Activated CD4-positive, alpha-beta T cell treated with anti-CD3 and anti-CD28 coated beads for 48 hours (primary cell): ENCODE data around the gene PLCG1.

Experiments used
- DNase-seq: peaks from one replicate; pipeline ENCODE4 v3.0.0-alpha.2; 2020

The PLCG1 gene

DNA sequence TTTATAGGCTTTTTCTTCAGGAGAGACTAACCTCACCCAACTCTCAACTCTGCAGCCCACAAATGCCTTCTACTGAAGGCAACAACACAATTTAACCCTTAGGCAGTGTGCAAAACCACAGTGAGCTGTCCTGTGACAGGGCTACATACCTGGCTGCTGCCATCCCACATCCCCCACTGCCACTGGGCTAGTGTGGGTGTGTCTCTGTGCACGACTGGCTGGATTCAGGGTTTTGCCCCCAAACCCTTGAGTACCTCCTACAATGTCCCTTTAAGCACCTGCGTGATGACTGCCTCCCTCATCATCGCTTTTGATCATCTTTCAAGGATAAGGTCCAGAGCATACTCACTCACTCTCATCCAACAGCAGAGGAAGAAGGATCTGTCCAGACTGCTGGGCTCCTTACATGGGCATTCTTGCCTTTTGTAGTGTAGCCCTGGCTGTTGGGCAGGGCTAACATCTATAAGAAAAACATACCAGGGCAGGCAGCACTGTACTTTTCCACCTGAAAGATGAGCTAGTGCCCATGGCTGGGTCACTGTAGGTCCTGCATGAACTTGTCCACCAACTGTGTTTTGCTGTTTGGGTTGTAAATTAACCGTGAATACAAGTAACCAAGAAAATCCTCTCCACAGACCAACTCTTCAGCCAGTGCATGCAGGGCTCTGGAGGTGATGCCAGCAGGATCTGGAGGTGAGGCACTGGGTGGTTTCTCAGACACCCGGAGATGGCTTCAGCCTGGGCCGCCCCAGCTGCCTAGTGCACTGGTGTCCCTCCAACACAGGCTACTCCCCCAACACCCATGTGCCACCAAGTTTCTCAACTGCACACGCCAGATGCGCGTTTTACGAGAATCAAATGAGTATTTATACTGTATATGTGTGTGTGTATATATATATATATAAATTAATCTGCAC, 45.2 kb downstream of the PLCG1 start:
- no peak for DNase-seq

DNA sequence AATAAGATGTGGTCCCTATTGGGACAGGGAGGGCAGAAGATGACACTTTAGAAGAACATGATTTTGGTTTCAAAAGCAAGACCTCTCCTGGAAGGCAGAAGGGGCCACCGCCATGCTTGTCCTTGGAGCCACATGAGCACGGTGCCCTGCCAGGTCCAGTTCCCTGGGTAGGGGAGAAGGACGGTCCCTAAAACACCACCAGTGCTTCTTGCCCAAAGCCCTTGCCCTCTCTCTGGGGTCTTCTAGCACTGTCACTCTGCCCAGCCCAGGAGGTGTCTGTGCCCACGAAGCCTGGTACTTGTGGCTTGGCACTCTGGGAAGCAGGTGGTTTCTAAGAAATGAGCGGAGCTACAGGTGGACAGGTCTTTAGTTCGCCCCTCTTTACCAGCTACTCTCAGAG, 46.0 kb downstream of the PLCG1 start:
- DNase-seq: no peak

DNA sequence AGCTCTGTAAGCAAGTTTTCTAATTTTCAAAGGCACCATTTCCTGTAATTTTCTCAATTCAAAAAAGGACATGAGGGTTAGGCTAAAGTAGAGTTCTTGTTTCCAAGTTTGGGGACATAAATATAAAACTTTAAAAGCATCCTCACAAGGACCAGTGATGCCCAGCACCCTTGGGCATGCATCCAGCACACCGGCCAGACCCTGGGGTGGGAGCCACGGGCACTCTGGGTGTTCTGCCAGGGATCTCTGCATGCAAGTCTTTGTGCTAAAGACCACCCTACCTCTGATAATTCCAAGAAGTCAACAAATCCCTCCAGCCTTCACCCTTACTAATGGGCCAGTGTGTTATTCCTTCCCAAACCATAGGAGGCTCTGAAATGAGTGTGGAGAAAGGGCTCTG, 46.5 kb downstream of the PLCG1 start:
- no peak for DNase-seq

DNA sequence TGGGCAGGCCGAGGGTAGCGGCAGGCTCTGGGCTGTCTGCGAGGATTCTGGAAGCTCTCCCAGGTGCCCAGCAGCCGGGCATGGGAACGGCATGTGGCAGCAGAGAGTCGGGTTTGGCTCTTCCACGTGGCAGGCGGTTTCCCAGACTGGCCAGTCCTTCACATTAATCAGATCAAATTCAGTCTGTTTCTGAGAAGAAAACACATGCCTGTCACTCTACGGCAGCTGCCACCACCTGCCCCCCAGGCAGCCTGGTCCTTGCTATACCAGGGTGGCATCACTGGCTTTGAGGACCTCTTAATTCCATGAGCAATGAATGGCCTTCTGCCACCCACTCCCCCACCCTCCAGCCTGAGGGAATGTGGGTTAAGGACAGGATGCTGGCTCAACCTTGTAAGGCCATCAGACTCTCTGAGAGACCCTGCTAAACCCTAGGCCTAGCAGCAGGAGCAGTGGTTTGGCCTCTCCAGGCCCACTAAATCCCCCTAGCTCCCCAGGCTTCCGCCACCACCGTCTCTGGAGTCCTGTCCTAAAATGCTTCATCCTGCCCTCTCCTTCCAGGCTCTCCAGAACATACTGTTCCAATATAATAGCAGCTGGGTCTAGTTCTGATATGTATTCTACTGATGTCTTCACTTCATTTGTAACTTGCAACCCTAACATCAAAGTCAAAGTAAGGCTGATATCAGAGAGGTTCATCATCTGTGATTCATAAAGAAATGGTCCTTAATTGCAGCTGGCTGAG, 47.8 kb downstream of the PLCG1 start:
- no peak for DNase-seq

DNA sequence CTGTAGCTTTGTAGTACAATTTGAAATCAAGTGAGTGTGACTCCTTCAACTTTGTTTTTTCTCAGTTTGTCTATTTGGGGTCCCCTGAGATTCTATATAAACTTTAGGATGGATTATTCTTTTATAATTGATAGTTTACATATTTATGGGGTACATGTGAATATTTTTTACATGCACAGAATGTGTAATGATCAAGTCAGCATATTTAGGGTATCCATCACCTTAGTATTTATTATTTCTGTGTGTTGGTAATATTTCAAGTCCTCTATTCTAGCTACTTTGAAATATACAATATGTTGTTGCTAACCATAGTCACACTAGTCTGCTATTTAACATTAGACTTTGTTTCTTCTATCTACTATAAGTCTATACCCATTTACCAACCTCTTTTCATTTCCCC, 50.3 kb downstream of the PLCG1 start:
- DNase-seq: no peak

DNA sequence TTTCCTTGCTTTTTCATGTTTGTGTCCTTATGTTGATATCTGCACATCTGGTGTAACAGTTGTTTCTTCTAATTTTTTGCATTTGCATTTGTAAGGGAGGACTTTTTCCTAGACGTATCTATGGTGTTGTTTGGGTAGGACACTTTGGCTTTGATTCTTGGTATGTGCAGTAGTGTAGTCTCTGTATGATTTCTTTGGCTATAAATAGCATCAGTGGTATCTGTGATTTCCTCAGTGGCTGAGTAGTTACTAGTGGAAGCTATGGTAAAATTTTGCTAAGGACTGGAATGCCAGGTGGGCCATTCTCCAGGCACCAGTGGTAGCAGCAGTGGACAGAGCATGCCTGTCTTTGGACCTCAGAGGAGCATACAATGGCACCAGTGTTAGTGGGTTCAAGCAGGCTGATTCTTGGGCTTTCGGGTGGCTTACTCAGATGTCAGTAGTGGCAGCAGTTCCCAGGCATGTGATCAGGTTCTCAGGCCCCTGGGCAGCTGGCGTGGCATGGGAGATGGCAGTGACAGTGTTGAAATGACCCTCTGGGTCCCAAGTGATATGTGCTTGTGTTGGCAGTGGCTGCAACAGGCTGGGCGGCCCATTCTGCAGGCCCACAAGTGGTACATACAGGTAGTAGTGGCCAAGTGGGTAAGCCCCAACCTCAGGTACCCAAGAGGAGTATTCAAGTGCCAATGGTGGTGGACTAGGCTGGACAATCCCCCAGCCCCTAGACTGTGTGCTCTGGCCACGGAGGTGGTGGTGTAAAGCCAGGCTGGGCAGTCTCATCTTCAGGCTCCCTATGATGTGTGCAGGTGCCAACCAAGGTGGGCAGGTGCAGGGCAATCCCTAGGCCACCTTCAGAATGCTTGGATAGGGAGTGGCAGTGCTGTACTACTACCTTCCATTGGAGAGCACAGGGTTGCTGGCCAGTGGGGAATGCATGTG, 54.5 kb downstream of the PLCG1 start:
- no peak for DNase-seq

DNA sequence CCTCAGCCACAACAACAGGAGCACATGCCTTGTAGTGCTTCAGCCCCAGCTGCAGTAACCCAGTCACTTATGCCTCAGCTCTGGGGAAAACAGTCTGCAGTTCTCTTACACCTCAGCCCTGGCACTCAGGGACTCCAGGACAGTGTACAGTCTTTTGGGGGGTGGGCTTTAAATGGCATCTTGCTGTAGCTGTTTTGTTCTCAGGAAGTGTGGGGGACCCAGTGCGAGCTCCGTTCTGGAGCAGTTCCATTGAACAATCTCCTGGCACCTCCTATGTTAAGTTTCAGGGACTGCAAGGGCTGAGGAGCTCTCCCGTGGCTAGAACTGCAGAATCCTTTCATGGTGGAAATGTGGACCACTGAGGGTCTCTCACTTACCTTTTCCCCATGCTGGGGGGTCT, 55.2 kb downstream of the PLCG1 start:
- DNase-seq: no peak

DNA sequence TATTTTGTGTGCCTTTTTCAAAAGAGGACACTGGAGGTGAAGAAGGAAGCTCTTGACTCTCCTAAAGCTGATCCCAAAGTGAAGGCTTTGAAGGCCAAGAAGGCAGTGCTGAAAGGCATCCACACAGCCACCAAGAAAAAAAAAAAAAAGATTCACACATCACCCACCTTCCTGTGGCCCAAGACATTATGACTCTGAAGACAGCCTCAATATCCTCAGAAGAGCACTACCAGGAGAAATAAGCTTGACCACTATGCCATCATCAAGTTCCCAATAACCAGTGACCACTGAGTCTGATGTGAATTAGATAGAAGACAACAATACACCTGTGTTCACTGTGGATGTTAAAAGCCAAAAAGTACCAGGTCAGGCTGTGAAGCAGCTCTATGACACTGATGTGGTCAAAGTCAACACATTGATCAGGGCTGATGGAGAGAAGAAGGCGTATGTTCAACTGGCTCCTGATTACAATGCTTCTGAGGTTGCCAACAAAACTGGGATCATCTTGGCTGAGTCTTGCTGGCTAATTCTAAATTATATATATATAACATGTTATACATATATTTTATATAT, 59.4 kb downstream of the PLCG1 start:
- DNase-seq: no peak

DNA sequence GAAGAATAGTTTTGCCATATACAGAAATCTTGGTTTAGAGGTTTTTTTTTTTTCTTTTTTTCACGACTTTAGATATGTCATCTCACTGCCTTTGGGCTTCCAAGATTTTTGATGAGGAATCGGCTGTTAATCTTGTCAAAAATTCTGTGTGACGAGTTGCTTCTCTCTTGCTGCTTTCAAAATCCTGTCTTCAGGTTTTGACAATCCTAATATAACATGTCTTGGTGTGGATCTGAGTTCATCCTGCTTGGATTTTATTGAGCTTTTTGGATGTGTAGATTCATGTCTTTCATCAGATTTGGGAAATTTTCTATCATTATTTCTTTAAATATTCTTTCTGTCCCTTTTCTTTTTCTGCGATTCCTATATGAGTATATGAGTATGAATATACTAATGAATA, 61.1 kb downstream of the PLCG1 start:
- no peak for DNase-seq

DNA sequence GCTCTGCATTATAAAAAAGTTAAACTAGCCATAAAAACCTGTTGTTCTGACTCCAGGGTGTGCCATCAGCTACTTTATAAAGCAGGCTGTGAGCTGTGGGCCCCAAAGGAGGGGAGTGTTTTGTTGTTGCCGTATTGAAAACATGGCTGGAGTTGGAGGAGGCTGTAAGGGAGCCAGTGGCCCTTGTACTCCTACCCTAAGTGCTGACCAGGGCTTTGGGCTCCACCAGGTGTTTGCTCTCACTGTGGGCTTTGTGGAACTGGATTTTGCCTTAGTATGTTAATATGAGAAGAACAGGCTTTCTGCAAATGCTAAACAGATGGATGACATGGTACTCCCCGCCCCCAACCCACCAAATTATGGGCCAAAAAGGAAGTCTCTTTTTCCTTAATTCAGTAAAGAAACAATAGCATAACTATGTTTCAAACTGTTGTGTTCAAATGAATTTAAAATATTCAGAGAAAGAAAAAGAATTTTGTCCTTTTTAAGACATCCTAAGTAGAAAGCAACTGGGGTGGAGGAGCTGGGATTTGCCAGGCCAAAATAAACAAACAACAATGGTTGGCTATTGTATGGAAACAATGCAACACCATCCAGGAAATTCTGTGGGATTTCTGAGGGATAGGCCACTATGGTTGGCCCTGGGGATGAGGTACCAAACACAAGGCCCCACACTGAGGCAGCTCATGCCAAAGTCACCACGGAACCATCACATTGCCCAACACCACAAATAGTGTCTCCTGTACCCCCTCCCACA, 63.3 kb downstream of the PLCG1 start:
- no peak for DNase-seq

DNA sequence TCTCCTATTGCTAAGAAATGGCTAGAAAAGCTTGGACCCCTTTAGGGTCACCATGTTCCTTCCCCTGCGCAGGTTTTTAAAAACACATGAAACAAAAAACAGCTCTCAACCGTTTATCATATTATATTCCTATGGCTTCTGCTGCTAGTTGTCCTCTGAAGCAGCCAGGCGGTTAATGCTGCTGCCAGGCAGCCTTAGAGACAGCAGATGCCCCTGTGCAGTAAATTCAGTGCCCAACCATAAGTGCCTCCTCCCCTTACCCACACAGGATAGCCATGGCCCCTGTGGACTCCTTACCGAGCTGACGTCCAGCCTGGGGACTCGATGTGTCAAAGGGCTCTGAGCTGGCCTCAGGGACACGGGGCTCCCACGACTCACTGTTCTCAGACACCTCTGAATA, 64.4 kb downstream of the PLCG1 start:
- DNase-seq: no peak

DNA sequence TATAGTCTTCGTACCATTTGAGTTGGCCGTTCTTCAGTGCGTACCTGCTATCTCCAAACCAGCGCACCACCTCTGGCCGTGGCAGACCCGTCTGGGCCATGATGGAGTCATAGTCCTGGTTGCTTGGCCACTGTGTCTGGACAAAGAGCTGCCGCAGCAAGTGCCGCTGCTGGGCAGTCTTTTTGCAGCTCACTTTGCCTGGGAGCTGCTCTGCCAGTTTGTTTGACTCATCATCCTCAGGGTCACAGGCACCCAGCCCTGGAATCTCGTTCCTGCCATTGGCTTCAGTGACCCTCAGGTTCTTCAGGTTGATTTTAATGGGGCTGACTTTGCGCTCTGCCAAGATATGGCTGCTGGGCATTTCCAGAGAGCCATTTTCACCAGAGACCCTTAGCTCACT, 65.1 kb downstream of the PLCG1 start:
- no peak for DNase-seq

DNA sequence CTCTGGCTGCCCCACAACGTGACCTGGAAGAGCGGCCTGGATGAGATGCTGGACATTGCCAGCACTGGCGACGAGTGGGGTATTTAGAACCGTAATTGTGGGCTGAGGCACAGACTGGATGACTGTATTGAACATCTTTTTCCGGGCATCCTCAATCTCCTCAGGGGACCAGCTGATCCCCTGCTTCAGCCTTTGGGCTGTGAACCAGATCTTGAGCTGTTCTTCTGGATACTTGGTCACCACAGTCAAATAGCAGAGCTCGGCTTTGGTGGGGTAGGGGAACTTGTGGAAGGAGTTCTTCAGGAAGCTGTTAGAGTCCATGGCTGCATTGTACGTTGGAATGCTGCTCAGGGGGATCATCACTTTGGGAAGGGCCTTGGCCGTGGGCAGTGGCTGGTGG, 66.3 kb downstream of the PLCG1 start:
- DNase-seq: no peak

DNA sequence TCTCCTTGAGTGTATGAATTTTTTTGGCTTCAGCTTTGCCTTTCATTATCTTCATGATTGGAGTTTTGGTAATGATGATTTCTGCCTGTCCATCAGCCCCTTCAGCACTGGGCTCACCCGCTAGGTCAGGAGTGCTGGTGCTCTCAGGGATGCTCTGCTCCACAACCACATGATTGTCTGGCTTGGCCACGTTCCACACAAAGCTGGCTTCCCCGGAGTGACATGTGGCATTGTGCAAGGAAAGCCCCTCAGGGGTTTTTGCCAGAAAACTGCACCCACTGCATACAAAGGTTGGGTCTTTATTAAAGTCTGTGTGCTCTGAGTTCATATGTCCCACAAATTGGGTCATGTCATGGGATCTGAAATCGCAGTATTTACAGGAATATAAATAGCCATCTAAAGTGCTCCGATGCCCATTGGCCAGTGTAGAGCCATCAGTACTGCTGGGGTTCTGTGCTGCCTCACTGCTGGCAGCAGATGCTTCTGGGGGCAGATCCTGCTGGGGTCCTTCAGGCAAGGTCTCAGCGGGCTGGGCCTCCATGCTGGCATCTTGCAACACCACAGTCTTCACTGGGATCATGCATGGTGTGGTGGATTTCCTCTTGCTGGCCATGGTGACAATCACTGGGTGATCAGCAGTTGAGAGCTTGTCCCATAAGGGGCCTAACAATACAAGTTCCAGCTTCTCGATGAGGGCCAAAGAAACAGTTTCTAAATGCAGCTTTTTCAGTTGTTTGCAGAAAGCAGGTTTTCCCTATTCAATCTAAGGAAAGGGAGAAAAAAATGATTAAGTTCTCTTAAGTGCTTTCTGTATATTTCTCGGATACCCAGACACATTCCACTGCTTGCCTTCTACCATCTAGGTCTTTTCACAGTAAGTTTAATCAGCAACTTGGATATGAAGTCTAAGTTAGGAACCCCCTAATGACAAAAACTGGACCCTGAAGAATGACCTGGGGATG, 67.2 kb downstream of the PLCG1 start:
- no peak for DNase-seq

DNA sequence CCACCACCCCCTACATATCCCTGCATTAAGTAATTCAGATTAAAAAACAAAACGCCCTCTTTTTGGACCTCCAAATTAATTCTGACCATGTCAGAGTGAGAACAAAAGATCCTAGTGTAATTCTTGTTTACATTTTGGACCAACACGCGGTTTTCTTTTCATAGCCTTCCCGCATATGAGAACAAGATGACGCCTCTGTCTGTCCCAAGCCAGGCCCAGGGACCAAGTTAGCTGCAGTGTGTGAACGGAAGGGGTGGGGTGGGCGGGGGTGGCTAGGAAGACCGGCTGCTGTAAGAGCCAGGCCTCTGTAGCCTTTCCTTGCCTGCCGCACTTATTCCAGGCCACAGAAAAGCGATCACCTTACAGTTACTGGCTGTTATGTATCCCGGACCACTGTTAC, 68.0 kb downstream of the PLCG1 start:
- DNase-seq: no peak

DNA sequence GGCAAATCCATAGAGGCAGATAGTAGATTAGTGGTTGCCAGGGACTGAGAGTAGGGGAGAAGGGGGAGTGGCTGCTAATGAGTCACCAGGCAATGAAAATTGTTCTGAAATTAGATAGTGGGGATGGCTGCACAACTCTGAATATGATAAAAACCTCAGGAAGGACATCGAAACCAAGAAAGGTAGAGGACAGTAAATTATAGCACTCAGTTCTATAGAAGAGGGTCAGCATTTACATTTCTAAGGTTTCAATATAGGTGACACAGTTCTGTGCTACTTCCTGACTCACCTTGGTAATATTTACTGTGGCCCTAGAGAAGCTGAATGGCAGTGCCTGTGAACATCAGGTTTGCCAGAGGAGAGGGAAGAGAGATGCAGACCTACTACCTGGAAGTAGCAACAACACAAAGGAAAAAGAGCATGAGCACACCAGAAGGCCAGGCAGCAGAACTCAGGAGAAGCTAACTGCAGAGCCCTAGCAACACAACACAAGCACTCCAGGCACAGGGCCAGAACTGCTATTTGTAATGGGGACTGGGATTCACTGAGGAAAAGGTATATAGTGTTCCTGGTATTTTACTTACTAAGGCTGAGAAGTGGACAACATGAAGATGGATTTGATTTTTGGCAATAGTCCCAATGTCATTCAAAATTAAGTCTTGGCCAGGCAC, 75.9 kb downstream of the PLCG1 start:
- DNase-seq: no peak

DNA sequence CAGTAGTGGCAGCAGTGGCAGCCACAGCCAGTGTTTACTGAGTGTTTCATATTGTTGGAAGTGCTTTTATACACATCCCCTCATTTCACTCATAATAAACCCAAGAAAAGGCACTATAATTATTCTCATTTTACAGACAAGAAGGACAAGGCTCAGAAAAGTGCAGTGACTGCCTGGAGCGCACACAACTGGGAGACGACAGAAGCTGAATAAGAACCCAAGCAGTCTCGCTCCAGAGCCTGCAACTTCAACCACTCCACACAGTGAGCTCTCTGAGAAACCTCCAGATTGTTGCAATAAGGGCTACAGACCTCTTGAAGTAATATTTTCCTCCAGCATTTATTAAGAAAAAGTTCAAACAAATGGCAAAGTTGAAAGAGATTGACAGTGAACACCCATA, 76.9 kb downstream of the PLCG1 start:
- no peak for DNase-seq

DNA sequence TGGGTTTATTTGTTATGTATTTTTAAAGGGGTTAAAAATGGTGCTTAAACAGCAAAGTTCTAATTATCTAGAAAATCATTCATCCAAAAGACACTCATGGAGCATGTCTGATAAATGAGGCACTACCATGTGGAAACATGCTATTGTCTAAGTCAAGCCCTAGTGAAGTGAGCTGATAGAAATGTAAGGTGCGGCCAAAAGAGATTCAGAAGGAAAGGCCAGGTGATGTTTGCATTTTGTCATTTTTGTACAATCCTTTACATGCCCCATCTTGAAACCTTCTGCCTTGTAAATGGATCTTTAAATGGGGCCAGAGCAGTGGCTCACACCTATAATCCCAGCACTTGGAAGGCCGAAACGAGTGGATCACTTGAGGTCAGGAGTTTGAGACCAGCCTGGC, 77.3 kb downstream of the PLCG1 start:
- DNase-seq: no peak

DNA sequence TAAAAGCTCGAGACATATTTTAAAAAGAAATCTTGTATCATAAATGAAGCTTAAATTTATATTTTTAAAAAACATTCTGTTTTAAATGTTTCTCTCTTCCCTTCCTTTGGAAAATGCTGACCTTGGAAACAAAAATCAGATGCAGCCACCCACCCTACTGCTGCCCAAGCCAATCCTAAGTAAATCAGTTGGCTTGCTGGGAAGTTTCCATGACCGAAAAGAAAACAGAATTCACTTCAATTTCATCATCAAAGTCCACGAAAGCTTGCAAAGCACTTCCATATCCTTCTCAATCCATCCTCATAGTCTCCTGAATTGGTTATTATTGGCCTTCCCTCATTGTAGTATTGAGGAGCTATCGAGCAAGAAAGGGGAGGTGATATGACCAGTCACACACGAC, 80.1 kb downstream of the PLCG1 start:
- no peak for DNase-seq

DNA sequence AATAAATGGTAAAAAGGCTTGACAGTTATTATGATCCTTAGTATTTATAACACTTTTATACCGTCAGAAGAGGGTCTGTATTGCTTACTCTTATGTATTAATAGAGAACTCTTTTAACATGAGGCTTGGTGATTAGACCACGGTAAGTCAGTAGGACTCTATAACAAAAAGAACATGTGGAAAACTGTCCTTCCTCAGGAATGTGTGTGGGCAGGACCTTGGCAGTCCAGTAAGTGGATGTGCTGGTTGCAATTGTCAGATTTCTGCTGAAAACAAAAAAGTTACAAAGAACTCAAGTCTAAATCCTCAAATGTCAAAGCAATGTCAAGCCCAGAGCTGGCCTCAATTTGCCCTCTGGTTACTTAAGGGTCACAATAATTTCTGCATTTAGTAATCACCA, 81.1 kb downstream of the PLCG1 start:
- no peak for DNase-seq
